Right kidney (tissue), 1 donor: ENCODE results near the gene FBP2.
"Not testable (repeated sequence)": the region's sequence is repeated elsewhere in the genome, so short reads cannot be mapped to it uniquely, and the experiment has no call there.

ENCODE experiments used
- DNase-seq: peaks from one replicate; pipeline ENCODE4 v3.0.0-alpha.2; 2016

Gene FBP2

GRCh38 chr9:94606646-94607422, 13.2 kb upstream of the FBP2 start:
- DNase-seq = no peak

GRCh38 chr9:94603259-94604160, 9.9 kb upstream of the FBP2 start:
- peak; percentile 42 for DNase-seq

- DNase-seq = no peak
Observed at GRCh38 chr9:94602666-94603065, 9.0 kb upstream of the FBP2 start.

GRCh38 chr9:94600715-94601114, 7.1 kb upstream of the FBP2 start:
- DNase-seq = no peak

- no peak for DNase-seq
Observed at GRCh38 chr9:94600258-94600657, 6.6 kb upstream of the FBP2 start.

GRCh38 chr9:94599102-94599501, 5.5 kb upstream of the FBP2 start:
- DNase-seq = no peak

- DNase-seq = not testable (repeated sequence)
Observed at GRCh38 chr9:94592683-94593082, 941 bp downstream of the FBP2 start.

GRCh38 chr9:94591876-94592275, 1.7 kb downstream of the FBP2 start:
- DNase-seq = no peak

GRCh38 chr9:94591046-94591545, 2.5 kb downstream of the FBP2 start:
- DNase-seq = not testable (repeated sequence)

- no peak for DNase-seq
Observed at GRCh38 chr9:94588681-94589080, 4.9 kb downstream of the FBP2 start.

- DNase-seq = no peak
Observed at GRCh38 chr9:94586814-94587213, 6.8 kb downstream of the FBP2 start.

GRCh38 chr9:94586316-94586715, 7.3 kb downstream of the FBP2 start:
- no peak for DNase-seq

- no peak for DNase-seq
Observed at GRCh38 chr9:94584555-94584954, 9.1 kb downstream of the FBP2 start.

- no peak for DNase-seq
Observed at GRCh38 chr9:94581728-94582127, 11.9 kb downstream of the FBP2 start.

- DNase-seq = no peak
Observed at GRCh38 chr9:94577571-94577970, 16.1 kb downstream of the FBP2 start.

- DNase-seq = no peak
Observed at GRCh38 chr9:94577036-94577435, 16.6 kb downstream of the FBP2 start.

GRCh38 chr9:94576131-94576530, 17.5 kb downstream of the FBP2 start:
- no peak for DNase-seq

GRCh38 chr9:94568972-94569712, 24.5 kb downstream of the FBP2 start:
- DNase-seq = no peak

GRCh38 chr9:94568250-94568889, 25.3 kb downstream of the FBP2 start:
- DNase-seq = no peak

GRCh38 chr9:94567271-94567670, 26.4 kb downstream of the FBP2 start:
- DNase-seq = no peak

- DNase-seq = no peak
Observed at GRCh38 chr9:94566550-94566949, 27.1 kb downstream of the FBP2 start.

- not testable (repeated sequence) for DNase-seq
Observed at GRCh38 chr9:94564279-94564678, 29.3 kb downstream of the FBP2 start.
